Stimulated activated CD4-positive, alpha-beta T cell treated with anti-CD3 and anti-CD28 coated beads, Interleukin-1b, Interleukin-23, amount 100 ng/mL, for 1 hour (primary cell): ENCODE data around the gene GAPDHS.

Source experiments
- DNase-seq, 2 donors: peaks; one replicate each; pipeline ENCODE4 v3.0.0-alpha.2; 2020; ENCODE audit warnings: low read depth in 2 of 2

Gene GAPDHS

DNA sequence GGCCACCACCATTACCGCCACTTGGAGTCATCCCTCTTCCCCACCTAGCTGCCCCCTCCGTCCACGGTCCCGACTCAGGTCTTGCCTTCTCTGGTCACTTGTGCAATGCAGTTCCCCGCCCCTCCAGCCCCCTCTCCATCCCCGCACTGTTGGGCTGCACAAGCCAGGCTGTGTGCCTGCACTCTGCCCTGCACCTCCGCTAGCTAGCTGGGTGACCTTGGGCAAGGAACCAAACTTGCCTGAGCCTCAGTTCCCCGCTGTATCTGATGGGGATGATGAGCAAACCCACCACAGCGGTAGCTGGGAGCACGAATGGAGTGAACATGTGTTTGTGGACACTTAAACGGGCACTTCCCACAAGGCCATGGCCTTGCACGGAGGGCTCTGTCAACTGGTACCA is 6.6 kb downstream of the GAPDHS start:
- DNase-seq: no peak

DNA sequence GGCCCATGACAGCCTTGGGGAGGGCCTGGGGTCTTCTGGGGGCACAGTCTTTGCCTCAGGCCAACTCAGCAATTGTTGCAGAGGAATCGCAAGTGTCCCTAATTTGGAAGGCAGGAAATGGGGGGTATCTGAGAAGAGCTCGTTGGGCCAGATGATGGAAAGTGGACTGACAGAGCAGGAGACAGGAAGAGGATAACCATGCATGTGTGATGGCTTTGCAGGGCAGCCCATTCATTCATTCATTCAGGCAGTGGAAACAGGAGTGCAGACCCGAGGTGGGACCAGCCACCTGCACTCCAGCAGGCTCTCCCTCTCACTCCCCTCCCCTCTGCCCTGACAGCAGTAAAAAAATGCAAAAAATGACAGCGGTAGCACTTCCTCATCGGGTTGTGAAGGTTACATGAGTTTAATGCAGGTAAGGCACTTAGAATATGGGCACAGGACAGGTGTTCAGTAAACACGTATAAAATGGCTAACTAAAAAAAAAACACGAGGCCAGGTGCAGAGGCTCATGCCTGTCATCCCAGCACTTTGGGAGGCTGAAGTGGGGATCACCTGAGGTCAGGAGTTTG is 7.2 kb downstream of the GAPDHS start:
- no peak for DNase-seq

DNA sequence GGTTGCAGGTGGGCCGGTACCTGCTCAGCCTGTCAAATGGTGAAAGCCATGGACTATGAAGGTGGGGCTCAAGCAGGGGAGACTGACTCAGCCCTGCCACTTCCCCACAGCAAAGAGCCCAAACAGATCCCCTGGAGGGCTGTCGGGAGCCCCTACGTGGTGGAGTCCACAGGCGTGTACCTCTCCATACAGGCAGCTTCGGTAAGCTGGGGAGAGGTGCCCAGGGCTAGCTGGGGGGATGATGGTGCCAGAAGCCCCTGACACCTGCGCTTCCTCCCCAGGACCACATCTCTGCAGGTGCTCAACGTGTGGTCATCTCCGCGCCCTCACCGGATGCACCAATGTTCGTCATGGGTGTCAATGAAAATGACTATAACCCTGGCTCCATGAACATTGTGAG is 9.0 kb downstream of the GAPDHS start:
- no peak for DNase-seq

DNA sequence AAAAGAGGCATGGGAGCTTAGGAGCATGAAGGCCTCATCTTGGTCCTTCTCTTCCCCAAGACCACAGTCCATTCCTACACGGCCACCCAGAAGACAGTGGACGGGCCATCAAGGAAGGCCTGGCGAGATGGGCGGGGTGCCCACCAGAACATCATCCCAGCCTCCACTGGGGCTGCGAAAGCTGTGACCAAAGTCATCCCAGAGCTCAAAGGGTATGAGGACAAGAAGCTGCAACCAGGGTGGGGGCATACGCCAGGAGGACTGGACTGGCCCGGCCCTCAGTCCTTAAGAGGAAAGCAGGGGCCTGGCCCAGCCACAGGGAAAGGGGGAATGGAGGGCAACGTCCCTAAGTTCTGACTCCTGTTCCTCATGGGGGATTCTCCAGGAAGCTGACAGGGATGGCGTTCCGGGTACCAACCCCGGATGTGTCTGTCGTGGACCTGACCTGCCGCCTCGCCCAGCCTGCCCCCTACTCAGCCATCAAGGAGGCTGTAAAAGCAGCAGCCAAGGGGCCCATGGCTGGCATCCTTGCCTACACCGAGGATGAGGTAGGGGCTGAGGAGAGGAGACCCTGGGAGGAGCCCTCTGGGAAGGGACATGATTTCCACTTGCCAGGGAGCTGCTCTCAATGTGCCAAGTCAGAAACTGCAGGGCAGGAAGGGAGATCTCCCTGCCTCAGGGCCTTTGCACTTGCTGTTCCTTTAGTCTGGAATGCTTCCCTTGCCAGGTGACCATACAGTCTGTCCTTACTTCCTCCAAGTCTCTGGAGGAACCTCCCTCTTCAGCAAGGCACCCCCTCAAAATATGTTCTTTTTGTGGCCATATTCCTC is 10.2 kb downstream of the GAPDHS start:
- DNase-seq: no peak

DNA sequence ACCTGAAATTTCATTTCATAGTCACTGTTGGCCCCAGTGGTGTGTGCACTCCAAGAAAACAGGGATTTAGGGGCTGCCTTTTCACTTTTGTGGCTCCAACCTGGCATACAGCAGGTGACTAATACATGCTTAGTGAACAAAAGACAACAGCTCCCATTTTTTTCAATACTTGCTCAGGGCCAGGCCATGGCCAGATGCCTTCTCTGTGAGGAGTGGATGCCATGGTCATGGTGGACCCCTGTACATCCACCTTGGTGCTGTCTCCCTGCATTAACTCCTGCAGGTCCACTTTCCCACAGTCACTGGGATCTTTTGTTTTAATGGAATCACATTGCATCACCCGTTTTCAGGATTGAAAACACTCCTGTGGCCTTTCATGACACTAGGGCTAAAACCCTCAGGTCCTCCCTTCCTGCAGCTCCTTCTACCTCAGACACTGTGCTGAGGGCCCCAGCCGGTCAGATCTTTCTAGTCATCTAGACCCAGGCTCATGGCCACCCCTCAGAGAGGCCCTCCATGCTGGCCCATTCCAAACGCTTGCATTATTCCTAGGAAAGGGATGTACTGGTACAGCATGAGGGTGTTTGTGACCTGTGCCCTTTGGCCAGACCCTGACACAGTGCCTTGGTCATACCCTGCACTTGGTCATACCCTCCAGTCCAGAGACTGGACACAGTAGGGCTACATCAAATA is 11.0 kb downstream of the GAPDHS start:
- DNase-seq: no peak

DNA sequence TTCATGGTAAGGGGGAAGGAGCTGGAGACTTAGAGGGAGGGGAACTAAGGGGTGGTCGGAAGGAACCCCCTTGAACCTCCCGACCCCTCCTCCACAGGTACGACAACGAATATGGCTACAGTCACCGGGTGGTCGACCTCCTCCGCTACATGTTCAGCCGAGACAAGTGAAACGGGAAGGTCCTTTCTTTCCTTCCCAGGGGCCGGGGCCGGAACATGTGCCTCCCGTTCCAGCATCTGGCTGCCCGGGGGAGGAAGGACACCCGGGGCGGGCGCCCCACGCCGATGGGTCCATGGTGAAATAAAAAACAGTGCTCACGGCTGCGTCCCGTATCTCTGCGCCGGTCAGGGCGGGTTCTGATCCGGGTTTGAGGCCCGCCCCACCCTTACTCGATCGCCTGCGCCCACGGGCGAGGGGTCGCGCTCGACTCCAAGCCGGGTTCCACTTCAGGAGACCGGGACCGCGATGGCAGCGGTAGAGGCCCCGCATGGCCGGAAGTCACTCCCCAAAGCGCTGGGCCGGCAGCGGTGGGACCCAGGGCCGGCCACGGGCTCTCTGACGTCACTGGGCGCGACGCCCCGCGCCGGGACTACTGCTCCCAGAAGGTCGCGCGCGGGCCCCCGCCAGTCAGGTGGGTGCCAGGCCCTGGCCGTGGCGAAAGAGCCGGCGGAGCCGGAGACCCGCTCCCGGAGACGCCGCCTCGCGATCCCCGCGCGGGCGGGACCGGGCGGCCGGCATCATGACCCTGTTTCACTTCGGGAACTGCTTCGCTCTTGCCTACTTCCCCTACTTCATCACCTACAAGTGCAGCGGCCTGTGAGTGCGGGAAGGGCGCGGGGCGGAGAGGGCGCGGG is 12.0 kb downstream of the GAPDHS start, which contains the start of gene TMEM147:
Gene TMEM147 (plus strand): TSS at position 626 of the 854 bp plus-strand sequence. CDS start 114 bp downstream, at position 740.
- DNase-seq: peak; percentile 22 to 64

DNA sequence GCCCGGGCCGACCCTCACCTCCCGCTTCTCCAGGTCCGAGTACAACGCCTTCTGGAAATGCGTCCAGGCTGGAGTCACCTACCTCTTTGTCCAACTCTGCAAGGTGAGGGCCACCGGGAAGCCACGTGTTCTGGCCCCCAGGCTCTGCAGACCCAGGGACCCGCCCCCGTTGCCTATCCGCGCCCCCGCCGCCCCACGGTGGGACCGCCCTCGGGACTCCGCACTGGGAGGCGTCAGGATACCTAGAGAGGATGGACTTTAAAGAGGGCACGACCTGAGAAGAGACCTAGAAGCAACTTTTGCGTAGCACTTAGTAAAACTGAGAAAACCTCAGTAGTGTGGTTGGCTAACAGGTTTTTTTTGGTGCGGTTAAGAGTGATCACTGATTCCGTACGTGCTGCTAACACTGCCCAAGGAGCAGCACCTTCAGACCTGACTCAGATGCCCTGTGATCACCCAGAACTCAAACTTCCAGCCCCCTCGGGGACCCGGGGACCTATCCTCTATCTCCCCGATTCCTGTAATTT is 12.7 kb downstream of the GAPDHS start:
- DNase-seq: peak in 1 of 2 donors; percentile 40

DNA sequence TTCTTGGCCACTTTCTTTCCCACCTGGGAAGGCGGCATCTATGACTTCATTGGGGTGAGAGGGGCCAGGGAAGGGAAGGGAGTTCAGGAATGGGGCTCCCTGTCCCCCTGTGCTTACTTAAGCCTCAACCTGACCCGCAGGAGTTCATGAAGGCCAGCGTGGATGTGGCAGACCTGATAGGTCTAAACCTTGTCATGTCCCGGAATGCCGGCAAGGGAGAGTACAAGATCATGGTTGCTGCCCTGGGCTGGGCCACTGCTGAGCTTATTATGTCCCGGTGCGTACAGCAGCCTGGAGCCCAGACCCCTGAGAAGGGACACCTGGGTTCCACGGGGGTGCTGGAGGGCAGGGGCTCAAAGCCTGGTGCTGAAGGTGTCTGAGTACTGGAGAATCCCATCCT is 13.3 kb downstream of the GAPDHS start:
- DNase-seq: no peak

DNA sequence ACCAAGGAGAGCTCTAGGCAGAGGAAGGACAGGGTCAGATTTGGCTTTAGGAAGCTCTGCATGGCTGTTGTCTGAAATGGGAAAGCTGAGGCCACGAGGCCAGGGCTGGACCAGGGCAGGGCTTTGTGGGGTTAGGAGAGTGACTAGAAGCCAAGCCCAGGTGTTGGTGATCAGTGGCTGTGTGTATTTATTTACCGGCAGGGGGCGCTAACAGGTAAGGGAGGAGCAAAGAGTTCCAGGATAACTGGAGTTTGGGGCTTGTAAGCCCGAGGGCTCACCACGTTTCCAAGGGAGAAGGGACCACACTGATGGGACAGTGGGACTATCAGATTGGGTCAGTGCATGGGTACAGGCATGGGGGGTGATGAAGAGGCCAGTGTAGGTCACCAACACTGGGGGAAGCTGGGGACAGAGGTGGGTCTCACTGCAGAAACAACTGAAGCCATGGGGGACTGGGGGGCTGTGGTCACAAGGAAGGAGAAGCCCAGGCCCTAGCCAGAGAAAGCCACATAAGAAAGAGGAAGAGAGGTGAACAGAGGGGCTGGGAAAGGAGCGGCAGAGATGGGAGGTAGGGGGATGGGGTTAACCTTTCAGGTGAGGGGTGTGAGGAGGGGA is 16.0 kb downstream of the GAPDHS start:
- no peak for DNase-seq

DNA sequence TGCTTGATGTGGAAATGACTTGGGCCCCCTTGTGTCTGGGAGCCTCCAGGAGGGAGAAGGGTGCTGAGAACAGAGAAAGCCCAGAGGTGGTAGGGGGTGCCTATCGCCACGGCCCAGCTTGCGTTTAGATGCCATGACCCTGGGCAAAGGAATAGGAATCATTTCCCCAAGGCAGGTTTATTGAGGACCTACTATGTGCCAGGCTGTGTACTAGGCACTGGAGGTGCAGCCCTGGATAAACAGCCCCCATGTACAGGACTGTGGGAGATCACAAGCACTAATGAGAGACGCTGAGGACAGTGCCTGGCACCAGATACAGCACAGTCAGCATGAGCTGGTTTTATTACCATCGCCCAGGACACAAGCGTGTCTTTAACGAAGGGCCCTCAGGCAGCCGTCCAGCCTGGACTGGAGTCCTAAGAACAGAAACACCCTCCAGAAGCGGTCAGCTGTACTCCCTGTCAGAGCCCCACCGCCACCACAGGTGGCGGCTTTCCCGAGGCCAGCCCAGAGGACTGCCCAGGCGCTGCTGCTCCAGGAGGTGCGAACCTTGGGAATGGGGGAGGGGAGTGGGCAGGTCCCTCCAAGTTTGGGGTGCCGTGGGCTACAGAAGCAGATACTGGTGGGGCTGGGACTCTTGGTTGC is 16.7 kb downstream of the GAPDHS start:
- no peak for DNase-seq

DNA sequence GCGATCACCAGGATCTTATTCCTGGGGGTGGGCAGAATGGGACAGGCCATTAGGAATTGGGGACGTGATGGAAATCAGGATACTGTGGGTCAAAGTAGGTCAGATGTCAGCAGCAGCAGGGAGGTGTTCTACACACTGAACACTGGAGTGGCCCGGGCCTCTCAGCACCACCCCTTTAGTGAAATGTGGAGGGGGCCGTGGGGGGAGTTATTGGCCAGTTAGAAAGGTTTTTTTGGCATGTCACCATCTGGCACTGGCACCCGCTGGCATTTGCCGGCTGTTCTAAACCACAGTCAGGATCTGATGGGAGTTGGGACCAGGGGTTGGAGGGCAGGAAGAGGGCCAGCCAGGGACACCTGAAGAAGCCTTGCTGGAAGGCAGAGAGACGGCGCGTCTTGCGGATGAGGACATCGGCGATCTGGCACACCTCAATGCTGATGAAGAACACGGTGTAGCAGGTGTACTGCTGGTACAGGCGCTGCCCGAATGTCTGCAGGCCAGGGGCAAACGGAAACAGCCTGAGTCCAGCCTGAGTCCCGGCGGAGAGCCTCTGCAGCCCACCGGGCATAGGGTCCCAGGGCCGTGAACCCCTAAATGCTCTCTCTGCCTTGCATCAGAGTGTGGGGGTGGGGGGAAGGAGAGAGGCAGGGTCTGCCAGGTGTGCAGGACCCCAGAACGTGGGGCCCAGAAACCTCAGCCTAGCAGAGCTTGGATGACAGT is 18.0 kb downstream of the GAPDHS start:
- DNase-seq: no peak

DNA sequence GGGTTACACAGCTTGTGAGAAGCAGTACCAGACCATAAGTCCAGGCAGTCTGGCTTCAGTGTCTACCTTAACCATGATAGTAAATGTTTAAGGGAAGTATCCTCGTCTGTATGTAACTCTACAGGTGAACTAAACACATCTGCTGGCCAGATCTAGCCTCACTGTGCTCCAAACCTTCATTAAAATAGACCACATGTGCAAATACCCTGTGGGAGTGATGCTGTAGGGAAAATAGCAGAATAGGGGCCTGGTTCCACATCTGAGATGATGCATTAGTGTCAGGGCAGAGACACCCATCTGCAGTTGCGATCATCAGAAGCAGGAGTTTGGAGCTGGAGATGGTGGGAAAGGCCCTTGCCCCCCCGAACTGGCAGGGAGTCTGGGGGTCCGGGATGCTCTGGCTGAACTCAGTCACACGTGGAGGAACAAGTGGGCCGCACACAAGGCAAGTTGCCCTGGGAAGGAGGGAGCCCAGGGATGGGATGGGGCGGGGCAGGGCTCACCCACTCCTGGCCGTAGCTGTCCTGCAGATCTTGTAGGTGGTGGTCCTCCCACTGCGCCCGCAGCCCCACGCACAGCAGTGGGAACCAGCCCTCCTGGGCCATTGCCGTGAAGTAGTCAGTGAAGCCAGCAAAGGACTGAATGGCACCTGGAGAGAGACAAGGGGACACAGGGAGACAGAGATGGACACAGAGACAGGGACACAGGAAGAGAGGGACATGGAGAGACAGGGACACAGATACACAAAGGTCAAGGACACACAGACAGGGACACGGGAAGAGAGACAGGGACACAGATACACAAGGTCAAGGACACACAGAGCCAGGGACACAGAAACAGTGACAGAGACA is 19.5 kb downstream of the GAPDHS start:
- no peak for DNase-seq

DNA sequence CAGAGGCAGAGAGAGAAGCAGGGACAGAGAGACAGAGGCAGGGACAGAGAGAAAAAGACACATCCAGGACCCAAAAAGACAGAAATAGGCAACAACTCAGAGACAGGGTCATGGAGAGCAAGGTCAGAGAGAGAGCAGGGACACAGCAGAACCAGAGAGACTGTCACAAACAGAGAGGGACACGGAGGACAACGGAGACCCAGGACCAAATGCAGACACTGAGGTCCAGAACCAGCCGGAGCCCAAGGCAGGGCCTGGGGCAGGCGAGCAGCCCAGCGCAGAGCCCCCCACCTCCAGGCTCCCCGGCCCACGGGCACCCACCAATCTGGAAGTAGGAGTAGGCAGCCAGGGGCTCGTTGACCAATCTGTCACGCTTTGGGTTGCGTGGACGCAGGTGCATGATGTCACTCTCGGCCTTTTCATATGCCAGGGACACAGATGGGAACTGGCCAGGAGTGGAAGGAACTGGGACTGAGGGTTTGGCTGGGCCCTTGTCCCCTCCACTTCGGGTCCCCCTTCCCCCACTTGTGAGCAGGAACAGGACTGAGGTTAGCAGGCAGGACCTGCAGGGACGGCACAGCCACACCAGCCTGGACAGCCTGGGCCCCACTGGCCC is 20.2 kb downstream of the GAPDHS start:
- no peak for DNase-seq

DNA sequence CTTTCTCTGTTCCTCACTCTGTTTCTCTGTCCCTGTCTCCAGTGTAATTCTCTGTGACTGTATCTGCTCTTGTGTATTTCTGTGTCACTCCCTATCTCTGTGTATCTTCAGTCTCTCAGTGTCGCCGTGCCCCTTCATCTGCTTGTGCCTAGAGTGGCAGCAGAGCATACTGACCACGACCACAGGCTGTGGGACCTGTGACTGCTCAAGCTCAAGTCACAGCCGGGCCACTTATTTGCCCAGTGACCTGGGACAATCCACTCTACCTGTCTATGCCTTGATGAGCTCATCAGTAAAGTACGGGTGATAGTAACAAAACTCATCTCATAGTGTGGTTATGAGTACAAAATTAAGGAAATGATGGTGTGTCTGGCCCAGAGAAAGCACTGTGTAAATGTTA is 20.8 kb downstream of the GAPDHS start:
- DNase-seq: no peak

DNA sequence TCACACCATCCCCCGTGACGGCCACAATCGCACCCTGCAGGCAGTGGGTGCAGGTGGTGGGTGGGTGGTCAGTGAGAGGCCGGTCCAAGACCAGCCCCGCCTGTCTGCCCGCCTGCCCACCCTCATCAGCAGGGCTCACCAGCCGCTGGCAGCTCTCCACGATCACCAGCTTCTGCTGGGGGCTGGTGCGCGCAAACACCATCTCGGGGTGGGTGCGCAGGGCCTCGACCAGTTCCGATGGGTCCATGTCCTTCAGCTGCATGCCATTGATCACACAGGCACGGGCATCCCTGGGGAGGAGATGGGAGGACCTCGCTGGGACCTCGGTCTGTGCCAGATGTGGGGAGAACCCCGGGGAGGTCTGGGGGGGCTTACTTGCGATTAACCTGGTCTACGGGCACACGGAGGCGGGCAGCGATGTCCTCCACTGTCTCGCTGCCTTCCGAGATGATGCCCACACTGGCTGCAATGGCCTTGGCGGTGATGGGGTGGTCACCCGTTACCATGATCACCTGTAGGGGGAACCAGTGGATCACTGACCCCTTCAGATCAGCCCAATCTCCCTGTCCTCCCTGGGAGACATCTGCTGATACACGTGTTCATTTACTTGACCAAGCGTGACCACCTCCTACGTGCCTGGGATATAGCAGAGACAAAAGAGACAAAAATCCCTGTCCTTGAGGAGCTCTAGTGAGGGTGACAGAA is 22.2 kb downstream of the GAPDHS start:
- no peak for DNase-seq

DNA sequence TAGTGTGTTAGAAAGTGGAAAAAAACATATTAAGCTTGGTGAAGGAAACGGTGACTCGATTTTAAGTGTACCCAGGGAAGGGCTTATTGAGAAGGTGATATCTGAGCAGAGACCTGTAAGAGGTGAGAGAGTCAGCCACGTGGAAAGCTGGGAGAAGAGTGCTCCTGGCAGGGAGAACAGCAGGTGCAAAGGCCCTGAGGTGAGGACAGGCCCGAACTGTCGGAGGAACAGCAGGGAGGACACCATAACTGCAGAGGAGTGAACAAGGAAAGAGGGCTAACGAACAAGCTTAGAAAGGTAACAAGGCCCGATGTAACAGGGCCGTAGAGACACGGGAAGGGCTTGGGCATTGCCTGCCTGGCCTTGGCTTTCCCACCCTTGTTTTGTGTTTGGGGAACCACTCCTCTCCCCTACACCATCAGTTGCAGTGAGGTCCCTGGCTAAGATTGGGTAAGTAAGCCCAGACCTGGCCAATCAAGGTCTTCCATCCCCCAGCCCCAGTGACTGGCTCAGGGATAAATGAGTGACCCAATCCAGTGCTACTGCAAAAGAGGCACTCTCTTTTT is 22.9 kb downstream of the GAPDHS start:
- DNase-seq: no peak

DNA sequence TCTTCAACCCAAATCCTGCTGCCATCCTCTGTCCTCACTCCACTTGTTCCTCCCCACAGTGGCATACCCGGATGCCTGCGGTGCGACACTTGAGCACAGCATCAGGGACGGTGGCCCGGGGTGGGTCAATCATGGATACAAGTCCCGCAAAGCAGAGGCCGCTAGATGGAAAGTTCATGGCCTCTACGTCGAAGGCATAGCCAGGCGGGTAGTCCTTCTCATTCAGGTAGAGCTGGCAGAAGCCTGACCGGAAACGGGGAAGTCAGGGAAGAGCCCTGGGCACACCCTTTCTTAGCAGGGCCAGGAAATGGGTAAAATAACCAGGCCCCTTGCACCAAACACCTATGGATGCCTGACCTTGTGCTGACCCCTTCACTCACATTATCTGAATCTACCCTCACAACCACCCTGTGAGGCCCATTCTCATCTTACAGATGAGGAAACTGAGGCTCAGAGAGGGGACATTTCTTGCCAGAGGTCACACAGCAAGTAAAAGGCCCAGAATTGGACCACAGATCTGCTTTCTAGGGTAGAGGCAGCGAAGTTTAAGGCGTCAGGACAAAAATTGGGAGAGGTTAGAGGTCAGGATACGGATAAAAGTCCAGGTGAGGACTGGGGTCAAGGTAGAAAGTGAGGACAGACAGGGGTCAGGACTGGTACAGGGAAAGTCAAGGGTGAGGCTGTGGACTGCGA is 23.7 kb downstream of the GAPDHS start:
- DNase-seq: no peak
